ENCODE measurements around the gene GCSAM.
A peak's percentile ranks its signal among the peaks of the same experiment; 100 is the strongest.

Gene GCSAM

GRCh38 chr3:112128843-112129727, 4.0 kb downstream of the GCSAM start:
- peak; percentile 39 for DNase-seq

- DNase-seq, result no peak
These were observed 5.2 kb downstream of the GCSAM start for GRCh38 chr3:112127522-112128494.

GRCh38 chr3:112126511-112126911, 6.5 kb downstream of the GCSAM start:
- DNase-seq, result no peak

- DNase-seq, result no peak
These were observed 8.0 kb downstream of the GCSAM start for GRCh38 chr3:112124907-112125607.

GRCh38 chr3:112123548-112123947, 9.5 kb downstream of the GCSAM start:
- DNase-seq, result no peak

- DNase-seq, result no peak
These were observed 10.2 kb downstream of the GCSAM start for GRCh38 chr3:112122870-112123269.

- DNase-seq, result no peak
These were observed 11.2 kb downstream of the GCSAM start for GRCh38 chr3:112121577-112122547.

- DNase-seq, result no peak
These were observed 12.8 kb downstream of the GCSAM start for GRCh38 chr3:112119962-112120836.

GRCh38 chr3:112117841-112118571, 15.0 kb downstream of the GCSAM start:
- DNase-seq, result no peak

GRCh38 chr3:112117415-112117814, 15.6 kb downstream of the GCSAM start:
- DNase-seq, result no peak

- DNase-seq, result no peak
These were observed 16.3 kb downstream of the GCSAM start for GRCh38 chr3:112116748-112117186.

GRCh38 chr3:112115806-112116383, 17.2 kb downstream of the GCSAM start:
- no peak for DNase-seq

GRCh38 chr3:112115161-112115739, 17.8 kb downstream of the GCSAM start:
- no peak for DNase-seq

GRCh38 chr3:112114576-112115160, 18.4 kb downstream of the GCSAM start:
- DNase-seq, result no peak

GRCh38 chr3:112111785-112112402, 21.2 kb downstream of the GCSAM start:
- peak; percentile 40 for DNase-seq

GRCh38 chr3:112109322-112109721, 23.7 kb downstream of the GCSAM start:
- no peak for DNase-seq

GRCh38 chr3:112104774-112105173, 28.3 kb downstream of the GCSAM start:
- DNase-seq, result no peak

- DNase-seq, result no peak
These were observed 31.1 kb downstream of the GCSAM start for GRCh38 chr3:112101916-112102315.

Measured in activated CD4-positive, alpha-beta T cell treated with anti-CD3 and anti-CD28 coated beads for 1 hour (primary cell).